ENCODE results near the gene TM2D3. TPM values are rescaled to one million over a fixed set of nuclear protein-coding genes. Genes with fewer than 3 reads are reported as not detected.

The TM2D3 gene
- total RNA-seq, 1 donor, result 82.8 TPM

DNA sequence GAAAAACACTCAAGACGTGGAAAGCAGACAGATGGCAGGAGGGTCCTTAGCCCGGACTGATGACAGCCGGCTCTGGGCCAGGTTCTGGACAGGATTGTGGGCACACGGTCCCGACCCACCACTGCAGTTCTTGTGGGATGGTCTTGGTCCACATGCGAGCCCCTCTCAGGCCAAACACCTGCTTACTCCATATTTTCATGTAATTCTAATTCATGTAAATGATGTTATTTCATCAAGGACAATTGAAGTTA, 32.6 kb downstream of the TM2D3 start:
- peaks cover 16% of the 10 kb centered on the region for H3K9me3 ChIP-seq (ENCODE audit: low read depth, low read length)
- H3K27me3 ChIP-seq (ENCODE audit: insufficient read depth, low read length), result no peaks in the 10 kb centered on the region
- no peak overlapping the region for H3K4me3 ChIP-seq (ENCODE audit: low read length)
- no peaks in the 10 kb centered on the region for H3K4me1 ChIP-seq (ENCODE audit: insufficient read depth, low read length)

DNA sequence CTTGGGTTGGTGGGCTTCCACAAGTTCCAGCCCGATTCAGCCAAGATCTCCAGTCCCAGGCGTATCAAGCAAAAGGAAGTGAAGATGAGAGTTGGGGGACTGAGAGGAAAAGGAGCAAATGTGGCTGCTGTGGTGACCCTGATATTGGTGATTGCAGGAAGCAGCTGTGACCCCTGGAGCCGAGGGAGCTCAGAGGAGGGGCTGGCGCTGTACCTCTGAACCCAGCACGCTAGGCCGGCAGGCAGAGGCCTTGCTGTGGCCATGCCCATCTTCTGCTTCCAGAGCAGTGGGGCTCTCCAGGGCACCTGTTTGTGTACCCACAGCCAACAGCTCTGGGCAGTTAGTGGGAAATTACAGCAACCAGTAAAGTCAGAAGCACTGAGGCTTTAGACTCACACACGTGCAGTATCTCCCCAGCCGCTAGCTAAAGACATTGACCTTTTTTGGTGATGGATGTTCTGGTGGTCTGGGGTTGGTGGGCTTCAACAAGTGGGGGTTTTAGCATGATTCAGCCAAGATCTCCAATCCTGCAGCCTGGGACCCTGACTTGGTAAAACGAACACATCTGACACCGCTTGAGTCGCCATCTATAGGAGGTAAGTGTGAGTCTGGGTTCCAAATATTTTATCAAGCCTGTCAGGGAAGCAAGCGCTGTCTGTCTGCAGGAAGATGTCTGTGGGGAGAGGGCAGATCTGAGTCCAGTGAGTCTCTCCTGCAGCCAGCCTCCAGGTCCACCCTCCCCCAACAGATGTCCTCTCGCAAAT, 33.1 kb downstream of the TM2D3 start:
- Histone ChIP-seq H3K4me3 (ENCODE audit: low read length) (no peak overlapping the region), H3K9me3 (ENCODE audit: low read depth, low read length) (peaks cover 11% of the 10 kb centered on the region), H3K4me1 (ENCODE audit: insufficient read depth, low read length) (no peaks in the 10 kb centered on the region), H3K27me3 (ENCODE audit: insufficient read depth, low read length) (no peaks in the 10 kb centered on the region)

DNA sequence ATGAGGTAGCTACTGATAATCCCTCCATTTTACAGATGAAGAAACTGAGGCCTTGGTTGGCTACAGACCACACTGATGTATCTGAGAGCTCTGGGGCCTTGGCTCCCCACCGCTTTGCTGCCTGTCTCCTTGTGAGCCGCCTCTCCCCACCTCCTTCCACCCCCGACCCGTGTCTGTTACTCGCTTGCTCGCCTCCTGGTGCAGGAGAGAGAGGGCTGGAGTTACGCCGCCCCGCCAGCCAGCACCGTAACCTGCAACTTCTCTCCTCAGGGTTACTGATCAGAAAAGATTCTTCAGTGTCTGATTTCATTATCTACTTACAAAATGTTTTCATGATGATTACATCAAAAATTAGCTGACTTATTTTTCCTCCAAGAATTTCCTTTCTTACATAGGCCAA, 34.1 kb downstream of the TM2D3 start:
- Histone ChIP-seq H3K4me3 (ENCODE audit: low read length) (no peak overlapping the region), H3K9me3 (ENCODE audit: low read depth, low read length) (peaks cover 5% of the 10 kb centered on the region), H3K4me1 (ENCODE audit: insufficient read depth, low read length) (no peaks in the 10 kb centered on the region), H3K27me3 (ENCODE audit: insufficient read depth, low read length) (no peaks in the 10 kb centered on the region)

DNA sequence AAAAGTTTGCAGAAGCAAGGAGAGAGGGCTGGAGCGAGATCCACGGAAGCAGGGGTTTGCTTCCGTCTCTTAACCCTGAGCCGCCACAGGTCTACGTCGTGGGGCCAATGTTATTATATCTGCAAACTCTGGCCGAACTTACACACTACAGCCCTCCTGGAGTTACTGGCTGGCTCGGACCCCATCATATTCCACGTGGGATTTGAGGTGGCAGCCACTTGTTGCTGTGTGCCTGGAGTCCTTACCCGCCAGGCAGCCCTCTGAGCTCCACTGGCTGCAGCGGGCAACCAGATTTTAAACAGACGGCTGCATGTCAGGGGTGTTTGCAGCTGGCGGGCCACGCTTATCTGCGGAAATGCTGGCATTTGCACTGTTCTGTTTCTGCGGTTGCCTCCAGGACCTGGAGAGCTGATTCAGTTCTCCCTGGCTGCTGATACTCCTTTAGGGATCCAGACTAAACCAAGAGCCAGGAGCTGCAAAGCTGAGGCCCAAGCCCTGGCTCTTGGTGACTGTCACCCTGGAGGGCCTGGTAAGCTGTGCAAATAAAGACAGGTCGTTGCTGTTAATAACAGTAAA, 34.7 kb downstream of the TM2D3 start:
- Histone ChIP-seq H3K27me3 (ENCODE audit: insufficient read depth, low read length) (no peaks in the 10 kb centered on the region), H3K4me1 (ENCODE audit: insufficient read depth, low read length) (no peaks in the 10 kb centered on the region), H3K9me3 (ENCODE audit: low read depth, low read length) (no peaks in the 10 kb centered on the region), H3K4me3 (ENCODE audit: low read length) (no peak overlapping the region)

DNA sequence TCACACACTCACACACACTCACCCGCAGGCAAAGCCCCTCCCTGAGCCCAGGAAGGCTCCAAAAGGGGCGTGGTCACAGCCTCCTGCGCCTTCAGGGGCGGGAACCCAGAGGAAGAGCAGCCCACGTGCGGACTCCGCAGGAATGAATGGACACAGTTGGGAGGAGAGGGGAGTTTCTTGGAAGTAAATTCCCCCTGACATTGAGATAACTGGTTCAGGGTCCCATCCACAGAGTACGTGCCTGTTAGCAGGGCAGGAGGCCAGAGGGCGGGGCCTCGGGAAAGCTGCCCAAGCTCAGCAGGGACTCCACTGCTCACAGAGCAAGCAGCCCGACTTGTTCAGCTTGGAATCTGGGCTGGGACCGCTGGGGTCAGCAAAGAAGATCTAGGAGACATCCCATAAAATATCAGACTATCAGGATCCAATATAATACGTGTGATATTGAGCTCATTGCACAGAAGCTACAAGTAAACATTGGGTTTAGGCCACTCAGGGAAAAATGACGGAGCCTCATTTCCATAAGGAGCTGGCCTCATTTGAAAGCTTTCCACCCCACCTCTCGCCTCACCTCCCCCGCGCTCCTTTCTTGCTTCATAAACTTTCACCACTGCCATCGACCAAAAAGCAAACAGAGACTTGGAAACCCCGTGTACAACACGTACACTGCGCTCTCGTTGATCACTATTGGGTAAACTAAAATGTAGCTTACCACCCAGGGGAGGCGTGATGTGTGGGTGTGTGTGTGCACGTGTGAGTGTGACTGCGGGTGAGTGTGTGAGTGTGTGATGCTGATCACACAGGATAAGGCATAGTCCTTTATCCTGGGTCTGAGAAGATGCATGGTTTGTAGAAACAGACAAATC, 36.0 kb downstream of the TM2D3 start:
- no peak overlapping the region for H3K4me3 ChIP-seq (ENCODE audit: low read length)
- no peaks in the 10 kb centered on the region for H3K9me3 ChIP-seq (ENCODE audit: low read depth, low read length)
- no peaks in the 10 kb centered on the region for H3K4me1 ChIP-seq (ENCODE audit: insufficient read depth, low read length)
- no peaks in the 10 kb centered on the region for H3K27me3 ChIP-seq (ENCODE audit: insufficient read depth, low read length)

DNA sequence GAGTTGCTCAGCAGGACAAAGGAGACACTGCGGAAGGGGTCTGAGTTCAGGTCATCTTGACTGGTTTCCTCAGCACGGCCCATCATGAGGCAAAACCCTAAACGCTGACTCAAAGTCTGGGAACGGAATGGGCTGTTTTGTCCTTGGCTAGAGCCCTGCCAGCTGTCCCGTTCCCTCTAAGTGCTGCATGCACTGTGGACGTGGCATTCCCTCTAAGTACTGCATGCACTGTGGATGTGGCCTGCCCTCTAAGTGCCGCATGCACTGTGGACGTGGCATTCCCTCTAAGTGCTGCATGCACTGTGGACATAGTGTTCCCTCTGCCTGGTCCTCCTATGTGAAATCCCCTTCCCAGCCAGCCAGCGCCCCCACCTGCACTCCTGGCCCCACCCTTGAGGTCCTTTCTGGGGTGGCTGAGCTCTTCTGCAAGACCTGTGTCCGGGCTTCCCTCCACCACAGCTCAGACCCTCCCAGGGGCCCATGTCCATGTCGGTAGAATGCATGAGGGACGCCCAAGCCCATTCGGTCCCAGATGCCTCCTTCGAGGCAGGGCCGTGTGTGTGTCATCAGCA, 36.7 kb downstream of the TM2D3 start:
- H3K9me3 ChIP-seq (ENCODE audit: low read depth, low read length), result no peaks in the 10 kb centered on the region
- H3K4me3 ChIP-seq (ENCODE audit: low read length), result no peak overlapping the region

DNA sequence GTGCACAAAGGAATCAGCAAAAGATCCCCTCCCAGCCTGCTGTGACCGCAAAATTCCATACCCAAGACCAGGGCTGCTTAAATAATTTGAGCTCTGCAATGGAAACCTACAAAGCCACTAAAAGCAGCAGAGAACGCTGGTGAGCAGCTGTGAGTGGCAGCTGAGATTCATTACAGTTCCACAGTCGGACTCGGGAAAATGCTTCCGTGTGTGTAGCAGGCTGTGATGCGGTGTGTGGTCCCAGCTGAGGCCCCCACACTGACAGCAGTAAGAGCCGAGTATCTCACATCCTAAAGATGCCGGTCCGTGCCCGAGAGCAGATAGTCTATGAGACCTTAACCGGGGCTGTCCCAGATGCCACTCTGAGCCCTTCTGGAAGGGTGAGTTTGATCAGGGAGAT, 37.4 kb downstream of the TM2D3 start:
- H3K4me1 ChIP-seq (ENCODE audit: insufficient read depth, low read length), result no peaks in the 10 kb centered on the region
- H3K27me3 ChIP-seq (ENCODE audit: insufficient read depth, low read length), result no peaks in the 10 kb centered on the region
- H3K4me3 ChIP-seq (ENCODE audit: low read length), result no peak overlapping the region
- H3K9me3 ChIP-seq (ENCODE audit: low read depth, low read length), result no peaks in the 10 kb centered on the region

More for the DNA sequence above, 36.7 kb downstream of the TM2D3 start:
- H3K27me3 ChIP-seq (ENCODE audit: insufficient read depth, low read length), result no peaks in the 10 kb centered on the region
- no peaks in the 10 kb centered on the region for H3K4me1 ChIP-seq (ENCODE audit: insufficient read depth, low read length)

DNA sequence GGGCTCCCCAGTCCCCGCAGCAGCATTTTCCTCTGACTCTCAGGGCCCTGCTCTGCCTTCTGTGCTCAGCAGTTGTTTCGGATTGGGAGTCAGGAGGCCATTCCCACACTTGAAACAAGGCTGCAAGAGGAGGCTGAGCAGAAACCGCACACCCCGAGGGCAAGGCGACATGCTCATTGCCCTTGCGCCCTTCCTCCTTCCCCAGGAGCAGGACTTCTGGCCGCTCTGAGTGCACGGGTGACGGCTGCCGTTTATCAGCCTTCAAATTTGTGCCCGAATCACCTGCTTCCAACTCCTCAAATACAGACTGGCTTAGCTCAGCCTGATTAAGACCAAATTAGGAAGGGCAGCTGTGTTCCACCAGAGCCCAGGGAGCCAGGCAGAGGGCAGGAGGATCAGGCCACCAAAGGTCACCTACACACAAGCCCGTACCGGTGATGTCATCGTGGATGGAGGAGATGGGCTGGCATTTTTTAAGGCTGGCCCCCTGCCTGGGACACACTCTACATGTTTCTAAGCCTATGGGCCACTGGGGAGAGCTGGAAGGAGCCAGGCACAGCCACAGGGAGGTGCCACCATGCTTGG, 38.1 kb downstream of the TM2D3 start:
- Histone ChIP-seq H3K27me3 (ENCODE audit: insufficient read depth, low read length) (no peaks in the 10 kb centered on the region), H3K9me3 (ENCODE audit: low read depth, low read length) (no peaks in the 10 kb centered on the region), H3K4me1 (ENCODE audit: insufficient read depth, low read length) (no peaks in the 10 kb centered on the region), H3K4me3 (ENCODE audit: low read length) (no peak overlapping the region)

DNA sequence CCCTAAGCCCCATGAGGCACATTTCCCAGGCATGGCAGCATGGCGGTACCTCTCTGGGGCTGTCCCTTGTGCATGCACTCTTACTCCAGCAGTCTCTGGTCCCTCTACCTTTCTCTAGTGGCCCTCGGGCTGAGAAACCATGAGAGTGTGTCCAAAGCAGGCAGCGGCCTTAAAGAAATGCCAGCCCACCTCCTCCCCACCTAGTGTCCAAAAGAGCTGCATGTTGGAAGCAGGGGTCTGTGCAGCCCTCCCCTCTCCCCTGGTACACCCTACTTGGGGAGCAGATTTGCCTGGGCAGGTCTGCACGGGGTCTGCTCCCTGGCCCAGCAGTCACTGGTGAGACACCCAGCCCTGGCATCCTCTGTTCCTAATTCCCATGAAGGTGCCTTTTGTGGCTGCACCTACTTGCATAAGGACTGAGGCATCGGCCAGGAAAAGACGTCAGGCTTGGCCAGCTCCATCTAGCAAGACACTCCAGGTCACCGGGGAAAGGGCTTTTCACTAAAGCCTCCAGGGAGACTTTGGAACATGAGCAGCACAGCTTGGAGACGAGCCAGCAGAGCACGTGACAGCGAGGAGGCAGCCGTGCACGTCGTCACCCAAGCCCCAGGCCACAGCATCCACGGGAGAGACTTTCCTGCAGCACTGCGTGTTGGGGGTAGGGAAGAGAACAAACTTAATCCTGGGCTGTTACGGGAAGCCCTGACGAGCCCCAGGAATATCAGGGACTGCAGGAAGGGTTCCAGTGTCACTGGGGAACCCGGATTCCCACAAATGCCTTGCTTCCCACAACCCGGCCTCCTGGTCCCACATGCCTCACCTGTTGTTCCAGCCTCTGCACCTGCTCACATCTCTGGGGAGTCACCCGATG, 38.8 kb downstream of the TM2D3 start:
- H3K4me1 ChIP-seq (ENCODE audit: insufficient read depth, low read length), result no peaks in the 10 kb centered on the region
- H3K27me3 ChIP-seq (ENCODE audit: insufficient read depth, low read length), result no peaks in the 10 kb centered on the region
- no peaks in the 10 kb centered on the region for H3K9me3 ChIP-seq (ENCODE audit: low read depth, low read length)
- H3K4me3 ChIP-seq (ENCODE audit: low read length), result no peak overlapping the region

DNA sequence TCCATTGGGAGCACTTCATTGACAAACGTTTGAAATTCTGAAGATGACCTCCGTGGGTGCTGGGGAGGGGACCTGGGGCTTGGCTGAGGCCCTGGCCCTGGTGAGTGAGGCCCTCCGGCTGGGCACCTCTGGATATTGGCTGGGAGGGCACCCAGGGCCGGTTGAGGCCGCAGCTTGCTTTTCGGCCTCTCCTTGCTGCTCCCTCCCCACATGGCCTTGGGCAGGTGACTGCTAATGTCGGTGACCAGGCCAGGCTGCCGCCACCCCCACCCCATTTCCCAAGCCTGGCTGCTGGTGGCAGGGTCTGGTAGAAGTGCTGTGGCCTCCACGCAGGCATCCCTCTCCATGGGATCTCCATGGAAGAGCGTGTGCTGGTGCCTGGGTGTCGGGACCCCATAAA, 39.5 kb downstream of the TM2D3 start:
- H3K4me1 ChIP-seq (ENCODE audit: insufficient read depth, low read length), result no peaks in the 10 kb centered on the region
- H3K9me3 ChIP-seq (ENCODE audit: low read depth, low read length), result no peaks in the 10 kb centered on the region
- no peaks in the 10 kb centered on the region for H3K27me3 ChIP-seq (ENCODE audit: insufficient read depth, low read length)
- no peak overlapping the region for H3K4me3 ChIP-seq (ENCODE audit: low read length)

DNA sequence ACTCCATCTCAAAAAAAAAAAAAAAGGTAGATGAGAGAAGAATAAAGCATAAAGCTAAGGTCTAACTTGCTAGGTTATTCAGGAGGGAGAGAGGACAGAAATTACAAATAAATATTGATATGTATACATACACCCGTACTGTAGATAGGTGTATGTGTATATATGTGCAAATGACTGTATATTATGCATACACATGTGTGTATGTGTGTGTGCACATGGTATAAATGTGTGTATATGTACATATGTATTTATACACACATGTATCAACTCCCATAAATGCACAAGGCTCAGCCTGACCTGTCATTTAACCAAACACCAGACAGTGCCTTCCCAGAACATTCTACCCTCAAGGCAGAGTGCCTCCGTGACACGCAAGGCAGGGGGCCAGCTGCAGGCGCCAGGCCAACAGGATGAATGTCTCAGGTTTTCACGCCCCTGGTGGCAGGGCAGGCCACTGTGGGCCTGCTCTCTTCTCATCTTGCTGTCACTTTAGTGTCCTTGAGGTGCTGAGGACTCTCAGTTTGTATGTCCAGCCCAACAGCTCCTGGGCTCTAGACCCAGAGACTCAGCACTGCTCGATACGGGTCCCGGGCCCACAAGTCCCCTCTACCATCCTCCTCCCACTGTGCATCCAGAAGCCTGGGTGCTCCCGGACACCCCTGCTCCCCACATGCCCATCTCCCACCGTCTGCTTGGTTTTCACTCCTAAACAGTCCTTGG, 40.4 kb downstream of the TM2D3 start:
- no peaks in the 10 kb centered on the region for H3K4me1 ChIP-seq (ENCODE audit: insufficient read depth, low read length)
- no peaks in the 10 kb centered on the region for H3K27me3 ChIP-seq (ENCODE audit: insufficient read depth, low read length)
- no peaks in the 10 kb centered on the region for H3K9me3 ChIP-seq (ENCODE audit: low read depth, low read length)
- no peak overlapping the region for H3K4me3 ChIP-seq (ENCODE audit: low read length)

DNA sequence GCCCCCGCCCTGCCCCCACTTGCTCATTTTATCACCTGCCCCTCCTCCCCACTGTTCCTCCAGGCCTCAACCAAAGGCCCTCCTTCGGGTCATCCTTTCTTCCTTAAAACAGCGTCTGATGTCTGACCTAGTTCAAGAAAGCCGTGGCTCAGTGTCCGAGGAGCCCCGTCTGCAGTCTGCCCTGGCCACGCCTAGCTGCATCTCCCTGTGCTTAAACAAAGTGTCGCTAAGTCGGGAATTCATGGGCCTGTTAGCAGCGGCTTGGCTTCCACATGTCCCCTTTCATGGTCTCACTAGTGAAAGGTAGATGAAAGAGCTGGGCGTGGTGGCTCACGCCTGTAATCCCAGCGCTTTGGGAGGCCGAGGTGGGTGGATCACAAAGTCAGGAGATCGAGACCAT, 41.2 kb downstream of the TM2D3 start:
- no peaks in the 10 kb centered on the region for H3K9me3 ChIP-seq (ENCODE audit: low read depth, low read length)
- no peak overlapping the region for H3K4me3 ChIP-seq (ENCODE audit: low read length)
- H3K4me1 ChIP-seq (ENCODE audit: insufficient read depth, low read length), result no peaks in the 10 kb centered on the region
- no peaks in the 10 kb centered on the region for H3K27me3 ChIP-seq (ENCODE audit: insufficient read depth, low read length)

DNA sequence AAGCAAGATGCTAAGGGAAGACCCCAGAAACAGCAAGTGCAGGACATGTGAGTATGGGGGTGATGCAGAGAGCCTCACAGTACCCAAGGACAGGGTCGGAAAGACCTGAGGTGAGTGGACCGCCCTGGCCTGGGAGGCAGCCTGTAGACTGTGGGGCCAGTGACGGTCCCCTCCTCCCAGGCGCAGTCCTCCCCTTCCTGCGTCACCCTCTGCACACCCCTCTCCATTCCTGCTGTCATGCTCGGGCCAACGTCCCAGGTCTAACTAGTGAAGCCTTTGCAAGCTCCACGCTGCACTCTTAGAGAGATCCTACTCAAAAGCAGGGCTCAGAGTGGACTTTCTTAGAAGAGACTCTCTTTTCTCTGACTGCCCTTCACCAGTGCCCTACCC, 41.6 kb downstream of the TM2D3 start:
- Histone ChIP-seq H3K4me1 (ENCODE audit: insufficient read depth, low read length) (no peaks in the 10 kb centered on the region), H3K9me3 (ENCODE audit: low read depth, low read length) (no peaks in the 10 kb centered on the region), H3K27me3 (ENCODE audit: insufficient read depth, low read length) (no peaks in the 10 kb centered on the region), H3K4me3 (ENCODE audit: low read length) (no peak overlapping the region)

Data from mononuclear cell (primary cell).